ENCODE measurements around the gene B3GAT2. TPM values are rescaled to one million over a fixed set of nuclear protein-coding genes. Genes with fewer than 3 reads are reported as not detected.

B3GAT2 gene
- total and polyA plus RNA-seq, 2 experiments from 2014 or later, result 0.17 to 0.82 TPM

- no peaks in the 10 kb centered on the region for H3K36me3 ChIP-seq (replicated peaks; ENCODE audit: insufficient read depth, low read depth)
- DNase-seq (ENCODE audit: low spot score), result no peak
- no peak for TF ChIP-seq EZH2 (IDR thresholded peaks at IDR 0.05; ENCODE audit: borderline replicate concordance)
- no peak for TF ChIP-seq CTCF (IDR thresholded peaks at IDR 0.05; ENCODE audit: poor library complexity)
- no peak for TF ChIP-seq EZH2phosphoT487 (IDR thresholded peaks at IDR 0.05; ENCODE audit: low read depth, severe bottlenecking, unreplicated experiment)
- no peaks in the 10 kb centered on the region for H4K20me1 ChIP-seq (ENCODE audit: insufficient read depth, poor library complexity, severe bottlenecking)
- H3K9me3 ChIP-seq (ENCODE audit: low read depth), result no peaks in the 10 kb centered on the region
- H3K27ac ChIP-seq, result no peak overlapping the region
- H2AFZ ChIP-seq, result no peak overlapping the region
- no peak overlapping the region for H3K4me3 ChIP-seq
- no peaks in the 10 kb centered on the region for H3K79me2 ChIP-seq
- H3K4me2 ChIP-seq, result no peak overlapping the region
- WGBS (ENCODE audit: low lambda C conversion rate, missing lambda C conversion rate), result 89% methylated on average over 4 of the region's 4 CpGs
- H3K9me2 ChIP-seq (replicated peaks; ENCODE audit: insufficient read depth), result no peaks in the 10 kb centered on the region
- peaks cover 6% of the 10 kb centered on the region for H3K4me1 ChIP-seq (ENCODE audit: insufficient read depth)
- H3K27me3 ChIP-seq, result no peaks in the 10 kb centered on the region
These were observed 109.5 kb downstream of the B3GAT2 start for GRCh38 chr6:70847106-70848084.

- Histone ChIP-seq H3K36me3 (replicated peaks; ENCODE audit: insufficient read depth, low read depth) (no peaks in the 10 kb centered on the region), H3K4me1 (ENCODE audit: insufficient read depth) (peaks cover 6% of the 10 kb centered on the region), H4K20me1 (ENCODE audit: insufficient read depth, poor library complexity, severe bottlenecking) (no peaks in the 10 kb centered on the region), H3K27me3 (no peaks in the 10 kb centered on the region), H3K27ac (no peak overlapping the region), H3K9me3 (ENCODE audit: low read depth) (no peaks in the 10 kb centered on the region), H3K79me2 (no peaks in the 10 kb centered on the region), H3K9me2 (replicated peaks; ENCODE audit: insufficient read depth) (no peaks in the 10 kb centered on the region), H2AFZ (no peak overlapping the region), H3K4me3 (no peak overlapping the region), H3K4me2 (no peak overlapping the region)
- DNase-seq (ENCODE audit: low spot score), result no peak
- no peak for TF ChIP-seq EZH2 (IDR thresholded peaks at IDR 0.05; ENCODE audit: borderline replicate concordance)
- no peak for TF ChIP-seq CTCF (IDR thresholded peaks at IDR 0.05; ENCODE audit: poor library complexity)
- no peak for TF ChIP-seq EZH2phosphoT487 (IDR thresholded peaks at IDR 0.05; ENCODE audit: low read depth, severe bottlenecking, unreplicated experiment)
- 94% methylated on average over 8 of the region's 8 CpGs for WGBS (ENCODE audit: low lambda C conversion rate, missing lambda C conversion rate)
These were observed 110.5 kb downstream of the B3GAT2 start for GRCh38 chr6:70846207-70846835.

DNA sequence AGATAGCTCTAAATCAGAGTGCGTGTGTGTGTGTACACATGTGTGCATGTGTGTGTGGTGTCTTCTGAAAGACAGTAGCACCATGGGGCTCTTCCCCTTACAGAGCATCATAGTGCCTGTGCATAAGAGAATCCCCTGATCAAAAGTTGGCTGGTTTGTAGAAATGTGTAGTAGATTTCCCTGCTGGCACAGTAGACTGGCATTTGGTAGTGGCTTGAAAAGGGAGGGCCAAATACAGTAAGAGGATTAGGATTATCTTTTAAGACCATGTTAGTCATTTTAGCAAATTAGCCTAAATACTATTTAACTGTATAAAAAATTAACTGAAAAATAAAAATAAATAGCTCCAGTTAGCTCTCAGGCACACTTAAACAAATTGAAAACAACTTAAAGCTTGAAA is 112.6 kb downstream of the B3GAT2 start:
- Histone ChIP-seq H3K27me3 (no peaks in the 10 kb centered on the region), H3K36me3 (replicated peaks; ENCODE audit: insufficient read depth, low read depth) (no peaks in the 10 kb centered on the region), H3K27ac (no peak overlapping the region), H3K79me2 (no peaks in the 10 kb centered on the region), H3K4me2 (no peak overlapping the region), H3K9me2 (replicated peaks; ENCODE audit: insufficient read depth) (no peaks in the 10 kb centered on the region), H3K4me1 (ENCODE audit: insufficient read depth) (peaks cover 5% of the 10 kb centered on the region), H2AFZ (no peak overlapping the region), H3K4me3 (no peak overlapping the region), H3K9me3 (ENCODE audit: low read depth) (no peaks in the 10 kb centered on the region), H4K20me1 (ENCODE audit: insufficient read depth, poor library complexity, severe bottlenecking) (no peaks in the 10 kb centered on the region)
- WGBS (ENCODE audit: low lambda C conversion rate, missing lambda C conversion rate), result 87% methylated on average over 1 of the region's 1 CpG
- TF ChIP-seq CTCF (IDR thresholded peaks at IDR 0.05; ENCODE audit: poor library complexity) (no peak), EZH2phosphoT487 (IDR thresholded peaks at IDR 0.05; ENCODE audit: low read depth, severe bottlenecking, unreplicated experiment) (no peak), EZH2 (IDR thresholded peaks at IDR 0.05; ENCODE audit: borderline replicate concordance) (no peak)
- no peak for DNase-seq (ENCODE audit: low spot score)

Measured in hepatocyte (in vitro differentiated cells).